ENCODE data around the gene REPS2. TPM values are rescaled to one million over a fixed set of nuclear protein-coding genes. Genes with fewer than 3 reads are reported as not detected.

REPS2 gene
- total RNA-seq, 1 donor from 2014 or later, result 4.7 TPM

GRCh38 chrX:16977771-16978170, 31.3 kb downstream of the REPS2 start:
- no peak for DNase-seq (ENCODE audit: low spot score in 2 of 2)
- Histone ChIP-seq H3K4me3 (no peak overlapping the region), H3K9me3 (no peaks in the 10 kb centered on the region), H3K36me3 (no peaks in the 10 kb centered on the region), H3K27ac (no peak overlapping the region), H3K4me1 (no peaks in the 10 kb centered on the region), H3K27me3 (no peaks in the 10 kb centered on the region)
- TF ChIP-seq, protein P1, sequence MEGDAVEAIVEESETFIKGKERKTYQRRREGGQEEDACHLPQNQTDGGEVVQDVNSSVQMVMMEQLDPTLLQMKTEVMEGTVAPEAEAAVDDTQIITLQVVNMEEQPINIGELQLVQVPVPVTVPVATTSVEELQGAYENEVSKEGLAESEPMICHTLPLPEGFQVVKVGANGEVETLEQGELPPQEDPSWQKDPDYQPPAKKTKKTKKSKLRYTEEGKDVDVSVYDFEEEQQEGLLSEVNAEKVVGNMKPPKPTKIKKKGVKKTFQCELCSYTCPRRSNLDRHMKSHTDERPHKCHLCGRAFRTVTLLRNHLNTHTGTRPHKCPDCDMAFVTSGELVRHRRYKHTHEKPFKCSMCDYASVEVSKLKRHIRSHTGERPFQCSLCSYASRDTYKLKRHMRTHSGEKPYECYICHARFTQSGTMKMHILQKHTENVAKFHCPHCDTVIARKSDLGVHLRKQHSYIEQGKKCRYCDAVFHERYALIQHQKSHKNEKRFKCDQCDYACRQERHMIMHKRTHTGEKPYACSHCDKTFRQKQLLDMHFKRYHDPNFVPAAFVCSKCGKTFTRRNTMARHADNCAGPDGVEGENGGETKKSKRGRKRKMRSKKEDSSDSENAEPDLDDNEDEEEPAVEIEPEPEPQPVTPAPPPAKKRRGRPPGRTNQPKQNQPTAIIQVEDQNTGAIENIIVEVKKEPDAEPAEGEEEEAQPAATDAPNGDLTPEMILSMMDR (IDR thresholded peaks at IDR 0.05), result no peak
- intact Hi-C loops (cut with DNase I), result no loop called here

- no peaks in the 10 kb centered on the region for H3K27me3 ChIP-seq
- H3K27ac ChIP-seq, result no peak overlapping the region
- H3K36me3 ChIP-seq, result no peaks in the 10 kb centered on the region
- H3K4me3 ChIP-seq, result no peak overlapping the region
- intact Hi-C loops (cut with DNase I), result no loop called here
- H3K4me1 ChIP-seq, result no peaks in the 10 kb centered on the region
- no peak for DNase-seq (ENCODE audit: low spot score in 2 of 2)
- TF ChIP-seq, protein P1 (IDR thresholded peaks at IDR 0.05), result no peak
- H3K9me3 ChIP-seq, result no peaks in the 10 kb centered on the region
These were observed 31.9 kb downstream of the REPS2 start for GRCh38 chrX:16978193-16978984.

DNA sequence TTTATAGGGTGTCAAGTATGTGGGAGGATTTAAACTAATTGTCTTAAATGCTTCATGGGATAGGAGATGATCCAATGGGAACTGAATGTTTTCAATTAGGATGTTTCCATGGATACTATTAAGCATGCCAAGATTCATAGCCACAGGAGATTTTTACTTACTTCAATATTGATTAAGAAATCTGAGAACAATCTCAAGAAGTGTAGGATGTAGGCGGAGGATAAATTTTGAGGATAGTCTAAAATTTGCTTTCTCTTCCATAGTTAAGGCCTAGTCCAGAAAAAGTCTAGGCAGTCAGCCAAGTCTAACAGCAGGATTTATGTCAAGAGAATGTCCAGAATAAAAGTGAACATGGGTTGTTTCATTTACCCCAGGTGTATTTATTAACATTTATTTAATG, 32.8 kb downstream of the REPS2 start:
- H3K27me3 ChIP-seq, result no peaks in the 10 kb centered on the region
- H3K27ac ChIP-seq, result no peak overlapping the region
- no peaks in the 10 kb centered on the region for H3K36me3 ChIP-seq
- H3K4me1 ChIP-seq, result no peaks in the 10 kb centered on the region
- no peaks in the 10 kb centered on the region for H3K9me3 ChIP-seq
- TF ChIP-seq, protein P1 (IDR thresholded peaks at IDR 0.05), result no peak
- intact Hi-C loops (cut with DNase I), result no loop called here
- H3K4me3 ChIP-seq, result no peak overlapping the region
- no peak for DNase-seq (ENCODE audit: low spot score in 2 of 2)

GRCh38 chrX:16981209-16981608, 34.8 kb downstream of the REPS2 start:
- intact Hi-C loops (cut with DNase I), result no loop called here
- H3K27ac ChIP-seq, result no peak overlapping the region
- TF ChIP-seq, protein P1 (IDR thresholded peaks at IDR 0.05), result no peak
- H3K27me3 ChIP-seq, result no peaks in the 10 kb centered on the region
- no peaks in the 10 kb centered on the region for H3K4me1 ChIP-seq
- H3K4me3 ChIP-seq, result no peak overlapping the region
- H3K9me3 ChIP-seq, result no peaks in the 10 kb centered on the region
- DNase-seq (ENCODE audit: low spot score in 2 of 2), result no peak
- H3K36me3 ChIP-seq, result no peaks in the 10 kb centered on the region

- Histone ChIP-seq H3K27me3 (no peaks in the 10 kb centered on the region), H3K4me3 (no peak overlapping the region), H3K4me1 (no peaks in the 10 kb centered on the region), H3K36me3 (no peaks in the 10 kb centered on the region), H3K9me3 (no peaks in the 10 kb centered on the region), H3K27ac (no peak overlapping the region)
- no peak for DNase-seq (ENCODE audit: low spot score in 2 of 2)
- intact Hi-C loops (cut with DNase I), result no loop called here
- TF ChIP-seq, protein P1 (IDR thresholded peaks at IDR 0.05), result no peak
These were observed 35.5 kb downstream of the REPS2 start for GRCh38 chrX:16981980-16982379.
